SK-N-SH (cell line): Measurements from ENCODE around the gene PODXL.

ENCODE experiments used
- CHD2 ChIP-seq: fragments of 150-350 bp; IDR thresholded peaks from 2 replicates; pipeline ENCODE4 v1.6.1; 2018; ENCODE audit warnings: low read length; ENCODE audit not compliant: partially characterized antibody
- GABPA ChIP-seq: IDR thresholded peaks from 2 replicates; pipeline ENCODE4 v1.4.0; 2012; ENCODE audit warnings: low read depth, mild to moderate bottlenecking
- NFIC ChIP-seq: IDR thresholded peaks from 2 replicates; pipeline ENCODE4 v1.4.0; 2012; ENCODE audit warnings: borderline replicate concordance
- POLR2AphosphoS5 ChIP-seq: IDR thresholded peaks from 2 replicates; pipeline ENCODE4 v1.6.1; 2012; ENCODE audit warnings: low read depth, low read length
- RAD21 ChIP-seq: IDR thresholded peaks from 2 replicates; pipeline ENCODE4 v1.6.1; 2012; ENCODE audit warnings: mild to moderate bottlenecking, low read length
- RCOR1 ChIP-seq: fragments of 150-350 bp; IDR thresholded peaks from 2 replicates; pipeline ENCODE4 v1.6.1; 2017; ENCODE audit warnings: antibody characterized with exemption, low read length
- TF ChIP-seq, protein P1 (sequence below): fragments of 200-600 bp; sonication (generic); IDR thresholded peaks from 2 replicates; pipeline ENCODE4 v1.6.1; 2017; ENCODE audit warnings: antibody characterized with exemption, mild to moderate bottlenecking, moderate library complexity
- TF ChIP-seq, protein P2 (sequence below): fragments of 150-350 bp; IDR thresholded peaks from 2 replicates; pipeline ENCODE4 v1.6.1; 2017; ENCODE audit warnings: antibody characterized with exemption, low read length, low read depth, borderline replicate concordance
- TF ChIP-seq, protein P3 (sequence below): IDR thresholded peaks from 2 replicates; pipeline ENCODE4 v1.4.0; 2012; ENCODE audit warnings: low read depth

DNA sequence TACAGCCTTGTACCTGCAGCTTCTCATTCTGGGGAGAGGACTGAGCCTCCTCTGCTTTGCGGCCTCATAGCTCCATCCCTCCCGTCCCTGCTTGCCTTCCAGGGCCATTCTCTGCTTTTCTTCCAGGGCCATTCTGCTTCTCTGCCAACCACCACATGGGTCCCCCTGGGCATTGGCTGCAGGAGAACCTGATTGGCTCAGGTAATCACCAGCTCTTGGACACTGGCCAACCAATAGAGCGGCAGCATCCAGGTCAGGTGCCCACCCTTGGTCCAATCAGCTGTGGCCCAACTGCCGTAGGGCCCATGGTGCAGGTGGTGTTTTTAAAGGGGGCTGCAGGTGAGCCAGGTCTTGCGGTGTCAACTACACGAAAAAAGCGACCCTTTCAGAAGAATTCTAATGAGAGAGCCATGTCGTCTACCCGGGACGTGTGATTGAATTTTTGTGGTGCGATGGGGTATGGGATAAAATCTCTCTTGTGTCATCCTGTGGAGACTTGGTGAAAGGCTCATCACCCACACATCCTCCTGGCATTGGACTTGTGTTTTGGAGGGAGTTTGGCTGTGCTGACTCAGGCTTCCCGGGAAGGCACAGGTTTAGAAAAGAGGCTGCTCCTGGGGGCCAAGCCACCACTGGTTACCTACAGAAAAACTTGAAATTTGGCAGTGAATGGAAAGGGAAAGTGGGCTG lies 46.0 kb upstream of the PODXL start:
- TF ChIP-seq, protein P1, sequence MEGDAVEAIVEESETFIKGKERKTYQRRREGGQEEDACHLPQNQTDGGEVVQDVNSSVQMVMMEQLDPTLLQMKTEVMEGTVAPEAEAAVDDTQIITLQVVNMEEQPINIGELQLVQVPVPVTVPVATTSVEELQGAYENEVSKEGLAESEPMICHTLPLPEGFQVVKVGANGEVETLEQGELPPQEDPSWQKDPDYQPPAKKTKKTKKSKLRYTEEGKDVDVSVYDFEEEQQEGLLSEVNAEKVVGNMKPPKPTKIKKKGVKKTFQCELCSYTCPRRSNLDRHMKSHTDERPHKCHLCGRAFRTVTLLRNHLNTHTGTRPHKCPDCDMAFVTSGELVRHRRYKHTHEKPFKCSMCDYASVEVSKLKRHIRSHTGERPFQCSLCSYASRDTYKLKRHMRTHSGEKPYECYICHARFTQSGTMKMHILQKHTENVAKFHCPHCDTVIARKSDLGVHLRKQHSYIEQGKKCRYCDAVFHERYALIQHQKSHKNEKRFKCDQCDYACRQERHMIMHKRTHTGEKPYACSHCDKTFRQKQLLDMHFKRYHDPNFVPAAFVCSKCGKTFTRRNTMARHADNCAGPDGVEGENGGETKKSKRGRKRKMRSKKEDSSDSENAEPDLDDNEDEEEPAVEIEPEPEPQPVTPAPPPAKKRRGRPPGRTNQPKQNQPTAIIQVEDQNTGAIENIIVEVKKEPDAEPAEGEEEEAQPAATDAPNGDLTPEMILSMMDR: no peak
- TF ChIP-seq GABPA (no peak), NFIC (peak; percentile 46), CHD2 (no peak), RCOR1 (no peak), RAD21 (no peak), POLR2AphosphoS5 (no peak)
- TF ChIP-seq, protein P2, sequence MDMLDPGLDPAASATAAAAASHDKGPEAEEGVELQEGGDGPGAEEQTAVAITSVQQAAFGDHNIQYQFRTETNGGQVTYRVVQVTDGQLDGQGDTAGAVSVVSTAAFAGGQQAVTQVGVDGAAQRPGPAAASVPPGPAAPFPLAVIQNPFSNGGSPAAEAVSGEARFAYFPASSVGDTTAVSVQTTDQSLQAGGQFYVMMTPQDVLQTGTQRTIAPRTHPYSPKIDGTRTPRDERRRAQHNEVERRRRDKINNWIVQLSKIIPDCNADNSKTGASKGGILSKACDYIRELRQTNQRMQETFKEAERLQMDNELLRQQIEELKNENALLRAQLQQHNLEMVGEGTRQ: no peak
- TF ChIP-seq, protein P3, sequence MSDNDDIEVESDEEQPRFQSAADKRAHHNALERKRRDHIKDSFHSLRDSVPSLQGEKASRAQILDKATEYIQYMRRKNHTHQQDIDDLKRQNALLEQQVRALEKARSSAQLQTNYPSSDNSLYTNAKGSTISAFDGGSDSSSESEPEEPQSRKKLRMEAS: no peak; the same call in 1 of the 2 replicates
